Activated CD4-positive, alpha-beta T cell treated with anti-CD3 and anti-CD28 coated beads, Interleukin-2, amount 50 U/mL, for 16 hours (primary cell): ENCODE data around the gene TUBB2A.
"Not testable (repeated sequence)": the region's sequence is repeated elsewhere in the genome, so short reads cannot be mapped to it uniquely, and the experiment has no call there.

ENCODE experiments used
- DNase-seq: peaks from one replicate; pipeline ENCODE4 v3.0.0-alpha.2; 2020

TUBB2A gene

GRCh38 chr6:3178666-3179065 is 21.3 kb upstream of the TUBB2A start:
- DNase-seq, result not testable (repeated sequence)

- peak; percentile 64 for DNase-seq
Measured at GRCh38 chr6:3176562-3177355, 19.4 kb upstream of the TUBB2A start.

DNA sequence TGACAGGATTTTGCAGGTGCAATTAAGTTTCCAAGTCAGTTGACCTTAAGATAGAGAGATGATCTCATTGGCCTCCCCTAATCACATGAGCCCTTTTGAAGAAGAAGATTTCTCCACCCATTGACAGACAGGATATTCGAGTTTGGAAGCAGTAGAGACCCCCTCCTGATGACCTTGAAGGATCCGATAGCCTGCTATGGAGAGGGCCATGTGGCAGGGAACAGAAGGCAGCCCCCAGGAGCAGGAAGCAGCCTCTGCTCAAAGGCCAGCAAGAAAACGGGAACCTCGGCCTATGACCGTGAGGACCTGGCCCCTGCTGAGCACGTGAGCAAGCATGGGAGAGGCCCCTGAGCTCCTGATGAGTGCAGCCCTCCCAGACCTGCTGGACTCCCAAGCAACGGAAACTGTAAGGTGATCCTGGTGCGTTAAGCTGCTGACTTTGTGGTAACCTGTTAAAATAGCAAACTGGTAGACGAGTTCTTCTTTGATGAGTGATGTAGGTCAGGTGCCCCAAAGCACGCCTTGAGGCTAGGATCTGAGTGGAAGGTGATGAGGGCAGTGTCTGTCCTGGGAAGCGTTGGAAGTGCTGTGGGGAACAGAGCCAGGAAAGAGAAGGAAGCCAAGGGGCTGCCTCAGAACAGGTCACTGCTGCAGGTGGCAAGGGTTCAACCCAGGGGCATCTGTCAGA is 18.5 kb upstream of the TUBB2A start:
- DNase-seq, result no peak

- DNase-seq, result not testable (repeated sequence)
Measured at GRCh38 chr6:3173636-3174089, 16.3 kb upstream of the TUBB2A start.

- not testable (repeated sequence) for DNase-seq
Measured at GRCh38 chr6:3172789-3173188, 15.4 kb upstream of the TUBB2A start.

DNA sequence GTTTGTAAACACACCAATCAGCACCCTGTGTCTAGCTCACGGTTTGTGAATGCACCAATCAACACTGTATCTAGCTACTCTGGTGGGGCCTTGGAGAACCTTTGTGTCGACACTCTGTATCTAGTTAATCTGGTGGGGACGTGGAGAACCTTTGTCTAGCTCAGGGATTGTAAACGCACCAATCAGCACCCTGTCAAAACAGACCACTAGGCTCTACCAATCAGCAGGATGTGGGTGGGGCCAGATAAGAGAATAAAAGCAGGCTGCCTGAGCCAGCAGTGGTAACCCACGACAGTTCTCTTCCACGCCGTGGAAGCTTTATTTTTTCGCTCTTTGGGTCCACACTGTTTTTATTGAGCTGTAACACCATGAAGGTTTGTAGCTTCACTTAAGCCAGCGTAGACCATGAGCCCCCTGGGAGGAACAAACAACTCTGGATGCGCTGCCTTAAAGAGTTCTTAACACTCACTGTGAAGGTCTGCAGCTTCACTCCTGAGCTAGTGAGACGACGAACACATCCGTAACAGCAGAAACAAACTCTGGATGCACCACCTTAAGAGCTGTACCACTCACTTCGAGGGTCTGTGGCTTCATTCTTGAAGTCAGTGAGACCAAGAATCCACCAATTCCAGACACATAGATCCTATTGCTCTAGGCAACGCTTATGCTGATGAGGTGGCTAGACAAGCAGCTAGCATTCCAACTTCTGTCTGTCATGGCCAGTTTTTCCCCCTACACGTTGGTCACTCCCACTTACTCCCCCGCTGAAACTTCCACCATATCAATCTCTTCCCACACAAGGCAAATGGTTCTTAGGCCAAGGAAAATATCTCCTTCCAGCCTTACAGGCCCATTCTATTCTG is 14.2 kb upstream of the TUBB2A start:
- not testable (repeated sequence) for DNase-seq

DNA sequence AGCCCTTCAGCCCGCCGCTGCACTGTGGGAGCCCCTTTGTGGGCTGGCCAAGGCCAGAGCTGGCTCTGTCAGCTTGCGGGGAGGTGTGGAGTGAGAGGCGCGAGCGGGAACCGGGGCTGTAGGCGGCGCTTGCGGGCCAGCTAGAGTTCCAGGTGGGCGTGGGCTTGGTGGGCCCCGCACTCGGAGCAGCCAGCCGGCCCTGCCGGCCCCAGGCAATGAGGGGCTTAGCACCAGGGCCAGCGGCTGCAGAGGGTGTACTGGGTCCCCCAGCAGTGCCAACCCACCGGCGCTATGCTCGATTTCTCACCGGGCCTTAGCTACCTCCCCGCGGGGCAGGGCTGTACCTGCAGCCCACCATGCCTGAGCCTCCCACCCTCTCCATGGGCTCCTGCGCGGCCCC is 13.3 kb upstream of the TUBB2A start:
- DNase-seq, result not testable (repeated sequence)

GRCh38 chr6:3168046-3168445 is 10.7 kb upstream of the TUBB2A start:
- DNase-seq, result not testable (repeated sequence)

DNA sequence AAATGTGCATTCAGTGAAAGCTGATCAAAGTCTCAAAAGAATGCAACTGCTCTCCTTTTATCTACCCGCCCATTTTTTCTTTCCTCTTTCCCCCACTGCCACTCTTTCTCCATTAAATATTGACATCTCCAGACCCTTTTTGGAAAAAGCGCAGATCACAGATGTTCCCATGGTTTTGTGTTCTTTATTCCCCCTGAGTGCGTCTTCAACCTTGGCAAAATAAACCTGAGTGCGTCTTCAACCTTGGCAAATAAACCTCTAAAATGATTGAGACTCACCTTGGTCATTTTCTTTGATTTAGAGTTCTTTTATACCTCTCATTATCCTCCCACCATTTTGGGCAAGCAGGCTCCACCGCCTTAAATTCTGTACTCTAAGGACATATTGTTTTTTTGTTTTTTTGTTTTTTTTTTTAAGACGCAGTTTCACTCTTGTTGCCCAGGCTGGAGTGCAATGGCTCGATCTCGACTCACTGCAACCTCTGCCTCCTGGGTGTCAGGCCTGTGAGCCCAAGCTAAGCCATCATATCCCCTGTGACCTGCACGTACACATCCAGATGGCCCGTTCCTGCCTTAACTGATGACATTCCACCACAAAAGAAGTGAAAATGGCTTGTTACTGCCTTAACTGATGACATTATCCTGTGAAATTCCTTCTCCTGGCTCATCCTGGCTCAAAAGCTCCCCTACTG is 9.3 kb upstream of the TUBB2A start:
- not testable (repeated sequence) for DNase-seq

DNA sequence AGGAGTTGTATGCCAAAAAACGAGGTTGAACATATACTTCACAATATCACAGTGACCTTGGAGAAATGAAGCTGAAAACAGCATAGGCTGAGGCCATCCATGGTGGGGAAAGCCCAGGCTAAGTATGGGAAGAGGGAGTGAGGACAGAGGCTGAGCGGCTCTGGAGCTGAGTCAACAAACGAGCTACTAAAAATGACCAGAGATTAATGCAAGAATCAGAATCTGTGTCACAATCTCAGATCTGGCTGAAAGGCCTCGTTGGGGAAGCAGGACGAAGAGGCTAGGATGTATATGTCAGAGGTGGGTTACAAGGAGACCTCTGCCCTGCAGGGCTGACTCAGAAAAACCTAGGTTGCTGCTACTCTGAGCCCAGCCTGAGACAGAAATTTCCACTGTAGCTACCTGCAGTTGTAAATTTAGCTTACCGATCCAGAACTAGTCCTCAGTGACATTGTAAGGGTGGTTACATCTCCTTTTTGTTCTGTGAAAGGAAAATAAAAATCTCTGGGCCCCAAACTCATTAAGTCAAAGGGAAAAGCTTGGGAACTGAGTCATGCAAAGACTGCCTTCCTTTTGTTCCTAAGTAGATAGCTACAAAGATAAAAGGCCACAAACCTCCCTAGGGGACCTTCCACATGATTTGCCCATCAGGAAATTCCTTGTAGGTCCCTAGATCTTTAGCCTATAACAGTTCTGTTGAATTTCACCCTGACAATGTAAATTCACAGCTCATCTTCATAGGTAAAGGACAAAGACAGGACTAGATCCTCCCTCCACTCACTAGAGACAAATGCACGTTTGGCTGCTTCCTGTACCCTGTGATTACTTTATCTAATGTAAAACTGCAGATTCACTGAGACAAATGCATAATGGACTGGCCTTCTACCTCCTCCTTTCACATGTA is 8.5 kb upstream of the TUBB2A start:
- DNase-seq, result no peak

DNA sequence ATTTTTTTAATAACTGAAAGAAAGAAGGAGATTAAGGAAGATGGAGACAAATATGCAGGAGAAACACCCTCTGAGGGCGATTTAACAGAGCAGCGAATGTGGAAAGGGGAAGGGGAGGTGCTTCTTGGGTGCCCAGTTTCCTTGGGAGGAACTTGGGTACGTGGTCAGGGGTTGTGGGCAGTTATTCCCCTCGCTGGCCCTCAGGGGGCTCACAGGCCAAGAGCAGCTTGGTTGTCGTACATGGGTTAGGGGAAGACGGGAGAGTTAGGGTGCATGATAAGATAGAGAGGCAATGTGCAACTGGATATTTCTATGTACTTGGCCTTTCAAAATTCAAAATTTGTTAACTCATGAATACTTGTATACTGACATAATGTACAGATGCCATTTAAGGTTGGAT is 7.0 kb upstream of the TUBB2A start:
- DNase-seq, result no peak

DNA sequence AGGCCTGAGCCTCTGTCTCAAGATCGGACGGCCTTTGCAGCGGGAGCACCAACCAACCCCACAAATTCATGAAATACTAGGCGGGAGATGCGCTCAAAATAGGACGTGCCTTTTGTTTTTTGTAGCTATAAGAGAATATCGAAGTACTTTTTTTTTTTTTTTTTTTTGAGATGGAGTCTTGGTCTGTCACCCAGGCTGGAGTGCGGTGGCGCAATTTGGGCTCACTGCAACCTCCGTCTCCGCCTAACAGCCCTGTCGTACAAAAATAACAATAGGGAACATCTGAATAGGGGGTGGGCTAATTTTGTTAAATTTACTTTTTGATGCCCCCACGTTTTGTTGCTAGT is 5.9 kb upstream of the TUBB2A start:
- DNase-seq, result no peak

GRCh38 chr6:3162565-3163247 is 5.4 kb upstream of the TUBB2A start:
- DNase-seq, result peak; percentile 44

GRCh38 chr6:3162067-3162497 is 4.7 kb upstream of the TUBB2A start:
- peak; percentile 37 for DNase-seq

DNA sequence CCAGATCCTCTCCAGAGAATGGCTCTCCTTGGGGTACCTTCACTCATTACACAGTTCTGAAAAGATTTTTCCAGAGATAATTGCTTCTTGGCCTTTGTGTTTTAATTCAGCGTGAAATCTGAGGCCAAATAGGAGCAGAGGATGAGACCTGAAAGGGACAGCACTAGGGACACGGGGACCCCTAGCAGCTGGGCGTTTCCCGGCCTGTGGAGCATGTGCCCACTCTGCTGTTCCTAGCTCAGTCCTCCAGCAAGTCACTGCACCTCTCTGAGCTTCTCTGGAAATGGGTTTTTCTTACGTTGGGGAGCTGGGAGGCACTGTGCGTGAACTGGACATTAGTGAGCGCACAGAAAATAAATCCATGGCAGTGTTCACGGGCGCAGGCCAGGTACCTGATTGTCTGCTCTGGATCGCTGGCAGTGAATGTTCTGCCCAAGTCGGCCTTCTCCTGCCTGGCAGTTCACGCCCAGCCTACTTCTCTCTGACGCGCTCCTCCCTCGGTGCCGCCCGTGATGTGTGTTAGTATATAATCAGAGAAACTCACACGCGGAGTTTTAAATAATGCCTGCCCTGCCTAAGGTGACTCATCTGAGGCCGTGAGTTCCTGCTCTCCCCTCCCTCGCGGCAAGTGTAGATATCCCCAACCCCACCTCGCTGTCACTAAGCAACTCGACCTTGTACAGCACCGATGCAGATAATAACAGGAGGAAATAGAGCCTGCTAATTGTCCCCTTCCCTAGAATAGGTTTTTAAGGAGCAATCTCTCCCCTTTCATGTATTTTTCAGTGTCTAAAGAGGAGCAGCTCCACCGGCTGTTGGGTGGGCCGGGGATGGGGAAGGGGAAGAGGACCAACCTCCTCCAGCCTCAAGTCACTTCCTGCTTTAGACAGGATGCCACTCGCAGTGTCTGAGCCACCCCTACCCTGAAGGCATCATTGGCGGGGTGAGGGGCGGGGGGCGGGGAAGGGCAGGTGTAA is 2.7 kb upstream of the TUBB2A start:
- peak; percentile 32 for DNase-seq

DNA sequence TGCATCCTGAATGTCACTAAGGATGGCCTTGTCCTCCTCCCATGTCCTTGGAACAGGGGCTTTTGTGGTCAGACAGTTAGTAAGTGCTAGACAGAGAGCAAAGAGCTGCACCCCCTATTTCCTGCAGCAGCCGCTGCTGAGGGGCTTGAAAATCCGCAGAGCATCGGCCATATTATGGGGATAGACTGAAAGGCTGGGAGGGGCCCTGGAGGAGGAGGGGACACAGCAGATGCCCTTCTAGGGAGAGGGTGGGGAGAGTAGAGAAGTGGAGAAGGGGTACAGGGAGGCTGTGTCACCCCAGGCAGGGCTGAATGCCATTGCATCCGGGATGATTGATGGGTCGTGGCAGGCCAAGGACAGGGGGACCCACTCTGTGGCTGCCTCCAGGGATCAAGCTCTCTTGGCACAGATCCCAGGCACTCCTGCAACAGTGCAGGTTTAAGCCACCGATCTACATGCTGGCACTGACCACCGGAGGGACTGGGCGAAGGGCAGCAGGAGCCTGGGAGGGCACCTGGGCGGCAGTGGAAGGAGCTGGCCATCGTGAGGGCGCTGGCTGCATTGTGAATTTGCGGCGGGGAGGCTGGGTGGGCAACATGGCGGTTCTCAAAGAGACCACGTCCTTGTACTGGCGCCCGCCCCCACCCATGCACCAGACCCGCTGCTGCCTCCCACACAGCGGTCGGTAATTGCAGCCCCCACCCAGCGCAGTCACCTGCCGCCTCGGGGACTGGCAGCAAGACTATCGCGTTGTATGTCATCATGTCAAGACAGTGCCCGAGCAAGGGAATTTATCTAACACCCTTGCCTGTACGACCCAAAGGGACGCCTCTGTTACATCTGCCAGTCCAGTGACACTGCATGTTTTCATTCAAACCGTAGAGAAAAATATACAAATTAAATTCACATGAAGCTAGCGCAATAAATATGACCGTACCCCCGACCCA is 887 bp downstream of the TUBB2A start:
- DNase-seq, result not testable (repeated sequence)

DNA sequence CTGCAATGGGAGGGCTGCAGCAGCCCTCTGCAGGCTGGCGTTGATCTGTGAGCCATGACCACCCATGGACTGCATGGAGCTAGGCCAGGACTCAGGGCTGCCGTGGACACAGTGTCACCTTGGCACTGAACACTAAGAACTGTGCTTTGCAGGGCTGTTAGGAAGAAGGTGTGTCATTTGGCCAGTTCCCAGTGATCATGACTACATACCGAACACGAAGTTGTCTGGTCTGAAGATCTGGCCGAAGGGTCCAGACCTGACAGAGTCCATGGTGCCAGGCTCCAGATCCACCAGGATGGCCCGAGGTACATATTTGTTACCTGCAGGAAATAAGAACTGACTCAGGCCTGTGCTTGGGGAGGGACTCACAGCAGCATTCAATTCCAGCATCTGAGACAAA is 1.9 kb downstream of the TUBB2A start:
- DNase-seq, result not testable (repeated sequence)

DNA sequence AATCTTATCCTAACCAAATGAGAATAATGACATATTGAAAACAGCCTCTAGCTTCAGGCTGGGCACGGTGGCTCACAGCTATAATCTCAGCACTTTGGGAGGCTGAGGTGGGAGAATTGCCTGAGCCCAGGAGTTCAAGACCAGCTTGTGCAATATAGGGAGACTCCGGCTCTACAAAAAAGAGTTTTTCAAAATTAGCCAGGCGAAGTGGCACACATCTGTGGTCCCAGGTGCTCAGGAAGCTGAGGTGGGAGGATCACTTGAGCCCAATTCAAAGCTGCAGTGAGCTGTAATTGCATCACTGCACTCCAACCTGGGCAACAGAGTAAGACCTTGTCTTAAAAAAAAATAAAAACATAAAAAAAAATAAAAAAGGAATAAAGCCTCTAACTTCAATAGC is 4.7 kb downstream of the TUBB2A start:
- no peak for DNase-seq

DNA sequence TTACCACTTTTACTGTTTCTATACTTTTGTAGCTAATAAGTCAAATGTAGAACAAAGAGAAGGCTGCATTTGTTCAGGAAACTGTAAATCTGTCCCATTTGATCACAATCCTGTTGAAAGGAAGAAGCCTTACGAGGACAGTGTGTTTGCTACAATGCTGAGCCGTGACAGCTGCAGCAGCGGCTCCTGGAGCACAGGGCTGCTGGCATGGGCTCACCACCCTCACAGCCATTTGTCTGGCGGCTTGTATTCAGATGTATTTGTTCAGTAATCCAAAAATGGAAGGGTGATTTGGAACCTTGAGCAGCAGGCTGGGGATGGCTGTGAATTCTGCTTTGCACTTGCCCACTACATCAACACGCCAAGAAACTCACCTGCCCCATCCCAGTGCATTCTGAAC is 5.7 kb downstream of the TUBB2A start:
- DNase-seq, result no peak
